Astrocyte (in vitro differentiated cells and primary cell): ENCODE results near the gene SLC35G6. TPM values are rescaled to one million over a fixed set of nuclear protein-coding genes. Genes with fewer than 3 reads are reported as not detected.

Experiments
- DNase-seq: peaks from one replicate; pipeline ENCODE4 v3.0.0-alpha.2; 2010; ENCODE audit warnings: low read depth
- FAIRE-seq: peaks from 2 replicates; lab custom pipeline; 2011; peaks lifted over from hg19 to GRCh38; lab: Jason Lieb, UNC
- H2AFZ ChIP-seq: 2 replicates; pipeline ENCODE4 v1.6.0; 2012; ENCODE audit warnings: low read depth, low read length, inconsistent platforms
- H3K27ac ChIP-seq: 2 replicates; pipeline ENCODE4 v1.5.1; 2011; ENCODE audit warnings: low read depth, low read length, inconsistent platforms
- H3K27me3 ChIP-seq: 2 replicates; pipeline ENCODE4 v1.6.0; 2011; ENCODE audit warnings: low read length, inconsistent platforms; ENCODE audit not compliant: insufficient read depth
- H3K36me3 ChIP-seq: 2 replicates; pipeline ENCODE4 v1.5.1; 2011; ENCODE audit warnings: low read length, inconsistent platforms; ENCODE audit not compliant: insufficient read depth
- H3K4me1 ChIP-seq: 2 replicates; pipeline ENCODE4 v1.5.1; 2011; ENCODE audit warnings: low read length, inconsistent platforms; ENCODE audit not compliant: insufficient read depth
- H3K4me2 ChIP-seq: 2 replicates; pipeline ENCODE4 v1.6.0; 2012; ENCODE audit warnings: low read length, inconsistent platforms
- H3K4me3 ChIP-seq: 2 replicates; pipeline ENCODE4 v1.5.1; 2011; ENCODE audit warnings: low read depth, mild to moderate bottlenecking, low read length, inconsistent platforms; ENCODE audit not compliant: insufficient read depth
- H3K79me2 ChIP-seq: 2 replicates; pipeline ENCODE4 v1.6.0; 2012; ENCODE audit warnings: mild to moderate bottlenecking, low read length, inconsistent platforms; ENCODE audit not compliant: insufficient read depth
- H3K9ac ChIP-seq: 2 replicates; pipeline ENCODE4 v1.6.0; 2012; ENCODE audit warnings: mild to moderate bottlenecking, low read length, inconsistent platforms
- H3K9me3 ChIP-seq: 2 replicates; pipeline ENCODE4 v1.5.1; 2012; ENCODE audit warnings: low read depth, mild to moderate bottlenecking, low read length, inconsistent platforms; ENCODE audit not compliant: insufficient read depth
- H4K20me1 ChIP-seq: 2 replicates; pipeline ENCODE4 v1.6.0; 2012; ENCODE audit warnings: low read length, inconsistent platforms; ENCODE audit not compliant: insufficient read depth
- H3K27ac Mint-ChIP-seq: one replicate; pipeline ENCODE4 v1.8.0; 2021; ENCODE audit warnings: mild to moderate bottlenecking, mixed read lengths; ENCODE audit not compliant: unreplicated experiment
- H3K27me3 Mint-ChIP-seq: one replicate; pipeline ENCODE4 v1.8.0; 2021; ENCODE audit warnings: low read depth, mixed read lengths; ENCODE audit not compliant: unreplicated experiment
- H3K36me3 Mint-ChIP-seq: one replicate; pipeline ENCODE4 v1.8.0; 2021; ENCODE audit warnings: low read depth, mixed read lengths; ENCODE audit not compliant: unreplicated experiment
- H3K4me1 Mint-ChIP-seq: one replicate; pipeline ENCODE4 v1.8.0; 2021; ENCODE audit warnings: low read depth, mixed read lengths; ENCODE audit not compliant: unreplicated experiment
- H3K4me3 Mint-ChIP-seq: one replicate; pipeline ENCODE4 v1.8.0; 2021; ENCODE audit warnings: mild to moderate bottlenecking, moderate library complexity, mixed read lengths; ENCODE audit not compliant: unreplicated experiment
- H3K9me3 Mint-ChIP-seq: one replicate; pipeline ENCODE4 v1.8.0; 2021; ENCODE audit warnings: mild to moderate bottlenecking, mixed read lengths; ENCODE audit not compliant: unreplicated experiment
- EZH2 ChIP-seq: IDR thresholded peaks from 2 replicates; pipeline ENCODE4 v1.6.1; 2012; ENCODE audit warnings: mild to moderate bottlenecking, low read length, inconsistent platforms; ENCODE audit not compliant: insufficient read depth
- total RNA-seq: library from RNA; stranded (reverse); gene quantifications from 2 replicates; pipeline ENCODE4 v1.2.1, GENCODE V29; 2021
- TF ChIP-seq, protein P1 (sequence below): IDR thresholded peaks from 2 replicates; pipeline ENCODE4 v1.5.1; 2011; ENCODE audit warnings: low read depth, mild to moderate bottlenecking, inconsistent platforms, low read length, moderate library complexity; ENCODE audit not compliant: insufficient read depth

The SLC35G6 gene
- total RNA-seq, 1 donor from 2014 or later: not detected

DNA sequence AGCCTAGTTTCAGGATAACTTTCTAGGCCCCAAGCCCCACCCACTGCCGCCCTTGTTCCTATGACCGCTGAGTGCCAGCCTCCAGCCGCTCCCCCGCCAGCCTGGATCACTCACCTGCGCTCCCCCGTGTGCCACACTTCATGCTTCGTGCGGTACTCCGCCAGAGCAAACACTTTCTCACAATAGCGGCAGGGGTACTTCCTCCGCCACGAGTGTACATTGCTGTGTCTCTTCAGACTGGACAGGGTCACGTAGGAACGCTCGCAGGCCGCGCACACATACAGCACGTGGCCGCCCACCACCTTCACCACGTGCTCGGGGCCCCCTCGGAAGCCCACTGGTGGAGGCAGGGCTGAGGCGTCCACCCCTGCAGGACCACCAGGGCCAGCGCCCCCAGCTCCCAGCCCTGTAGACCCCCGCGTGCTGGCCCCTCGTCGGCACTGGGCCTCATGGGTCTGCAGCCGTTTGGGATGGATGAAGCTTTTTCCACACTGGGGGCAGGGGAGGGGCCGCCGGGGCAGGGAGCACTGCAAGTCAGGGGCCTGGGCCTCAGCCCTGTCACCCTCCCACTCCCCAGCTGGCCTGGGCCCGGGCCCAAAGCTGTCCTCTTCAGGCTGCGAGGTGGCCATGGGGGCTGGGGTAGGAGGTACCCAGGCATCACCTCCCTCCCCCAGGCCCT, 15.5 kb upstream of the SLC35G6 start:
- H3K9me3 ChIP-seq: no peaks in the 10 kb centered on the region
- H2AFZ ChIP-seq: no peak overlapping the region
- DNase-seq (no peak), FAIRE-seq (no peak)
- peaks cover 3% of the 10 kb centered on the region for H3K36me3 ChIP-seq
- peaks cover 7% of the 10 kb centered on the region for H3K4me1 ChIP-seq
- Mint-ChIP-seq H3K36me3 (peaks cover 14% of the 10 kb centered on the region), H3K4me1 (peaks cover 9% of the 10 kb centered on the region), H3K27ac (no peak overlapping the region), H3K9me3 (no peaks in the 10 kb centered on the region), H3K4me3 (peak overlapping the region; percentile 20), H3K27me3 (no peaks in the 10 kb centered on the region)
- H4K20me1 ChIP-seq: peaks cover 41% of the 10 kb centered on the region
- H3K4me2 ChIP-seq: no peak overlapping the region
- H3K4me3 ChIP-seq: no peak overlapping the region
- TF ChIP-seq, protein P1, sequence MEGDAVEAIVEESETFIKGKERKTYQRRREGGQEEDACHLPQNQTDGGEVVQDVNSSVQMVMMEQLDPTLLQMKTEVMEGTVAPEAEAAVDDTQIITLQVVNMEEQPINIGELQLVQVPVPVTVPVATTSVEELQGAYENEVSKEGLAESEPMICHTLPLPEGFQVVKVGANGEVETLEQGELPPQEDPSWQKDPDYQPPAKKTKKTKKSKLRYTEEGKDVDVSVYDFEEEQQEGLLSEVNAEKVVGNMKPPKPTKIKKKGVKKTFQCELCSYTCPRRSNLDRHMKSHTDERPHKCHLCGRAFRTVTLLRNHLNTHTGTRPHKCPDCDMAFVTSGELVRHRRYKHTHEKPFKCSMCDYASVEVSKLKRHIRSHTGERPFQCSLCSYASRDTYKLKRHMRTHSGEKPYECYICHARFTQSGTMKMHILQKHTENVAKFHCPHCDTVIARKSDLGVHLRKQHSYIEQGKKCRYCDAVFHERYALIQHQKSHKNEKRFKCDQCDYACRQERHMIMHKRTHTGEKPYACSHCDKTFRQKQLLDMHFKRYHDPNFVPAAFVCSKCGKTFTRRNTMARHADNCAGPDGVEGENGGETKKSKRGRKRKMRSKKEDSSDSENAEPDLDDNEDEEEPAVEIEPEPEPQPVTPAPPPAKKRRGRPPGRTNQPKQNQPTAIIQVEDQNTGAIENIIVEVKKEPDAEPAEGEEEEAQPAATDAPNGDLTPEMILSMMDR: no peak
- TF ChIP-seq EZH2: no peak
- no peak overlapping the region for H3K9ac ChIP-seq
- no peak overlapping the region for H3K27ac ChIP-seq
- H3K79me2 ChIP-seq: peaks cover 36% of the 10 kb centered on the region
- H3K27me3 ChIP-seq: no peaks in the 10 kb centered on the region

DNA sequence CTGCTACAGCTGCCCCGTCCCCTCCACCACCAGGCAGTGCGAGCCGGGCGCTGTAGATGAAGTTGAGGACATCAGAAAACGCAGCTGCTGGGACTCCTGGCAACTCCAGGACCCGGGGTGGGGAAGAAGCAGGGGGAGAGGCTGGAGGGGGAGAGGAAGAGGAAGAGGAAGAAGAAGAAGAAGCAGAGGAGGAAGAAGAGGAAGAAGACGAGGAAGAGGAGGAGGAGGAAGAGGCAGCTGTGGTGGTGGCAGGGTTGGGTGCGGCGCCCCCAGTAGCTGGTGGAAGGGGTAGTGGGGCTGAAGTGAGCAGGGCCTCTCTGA, 15.0 kb upstream of the SLC35G6 start:
- peaks cover 9% of the 10 kb centered on the region for H3K4me1 Mint-ChIP-seq
- Histone ChIP-seq H3K27me3 (no peaks in the 10 kb centered on the region), H2AFZ (no peak overlapping the region), H3K27ac (no peak overlapping the region), H3K9me3 (no peaks in the 10 kb centered on the region), H4K20me1 (peaks cover 44% of the 10 kb centered on the region), H3K36me3 (peaks cover 3% of the 10 kb centered on the region), H3K9ac (no peak overlapping the region), H3K4me2 (no peak overlapping the region), H3K4me3 (no peak overlapping the region), H3K4me1 (peaks cover 7% of the 10 kb centered on the region), H3K79me2 (peaks cover 41% of the 10 kb centered on the region)
- H3K36me3 Mint-ChIP-seq: peaks cover 13% of the 10 kb centered on the region
- no peak for FAIRE-seq
- no peak for DNase-seq
- TF ChIP-seq, protein P1: no peak
- no peak for TF ChIP-seq EZH2
- no peaks in the 10 kb centered on the region for H3K27me3 Mint-ChIP-seq
- no peak overlapping the region for H3K27ac Mint-ChIP-seq
- H3K9me3 Mint-ChIP-seq: no peaks in the 10 kb centered on the region
- no peak overlapping the region for H3K4me3 Mint-ChIP-seq

DNA sequence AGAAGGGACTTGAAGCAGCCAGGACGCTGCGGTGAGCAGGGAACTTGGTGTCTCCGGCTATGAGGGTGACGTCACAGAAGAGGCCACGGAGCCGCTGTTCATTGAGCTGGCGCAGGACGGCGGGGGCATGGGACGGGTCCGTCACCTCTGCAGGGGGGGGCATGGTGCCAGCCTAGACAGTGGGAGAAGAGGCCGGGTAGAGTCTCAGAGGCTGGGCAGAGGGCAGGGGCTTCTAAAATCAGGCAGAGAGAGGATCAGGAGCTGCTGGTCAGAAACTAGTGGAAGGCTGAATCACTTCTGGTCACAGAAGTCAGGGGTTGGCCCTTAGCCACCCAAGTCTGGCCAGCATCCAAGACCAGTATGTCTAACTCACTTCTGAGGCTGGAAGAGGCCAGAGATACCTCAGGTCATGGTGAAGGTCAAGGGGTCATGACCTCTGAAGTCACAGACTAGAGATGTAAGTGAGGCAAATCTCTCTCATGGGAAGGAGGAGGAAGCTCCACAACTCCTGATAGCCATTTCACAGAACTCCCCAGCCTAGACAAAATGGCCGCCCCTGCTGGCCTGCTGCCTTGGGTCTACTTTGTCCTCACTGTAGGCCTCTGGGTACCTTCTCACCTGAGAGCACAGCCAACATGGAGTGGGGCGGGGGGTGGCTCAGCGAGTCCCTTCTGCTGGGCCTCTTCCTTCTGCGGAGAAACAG, 14.5 kb upstream of the SLC35G6 start:
- H3K36me3 Mint-ChIP-seq: peaks cover 10% of the 10 kb centered on the region
- Histone ChIP-seq H4K20me1 (peaks cover 49% of the 10 kb centered on the region), H3K9ac (no peak overlapping the region), H3K36me3 (peaks cover 3% of the 10 kb centered on the region), H3K9me3 (no peaks in the 10 kb centered on the region), H3K27ac (no peak overlapping the region), H3K4me1 (peaks cover 7% of the 10 kb centered on the region), H2AFZ (no peak overlapping the region), H3K79me2 (peaks cover 46% of the 10 kb centered on the region), H3K27me3 (no peaks in the 10 kb centered on the region), H3K4me2 (no peak overlapping the region), H3K4me3 (no peak overlapping the region)
- peaks cover 9% of the 10 kb centered on the region for H3K4me1 Mint-ChIP-seq
- no peak overlapping the region for H3K27ac Mint-ChIP-seq
- FAIRE-seq (no peak), DNase-seq (peak; percentile 37)
- no peaks in the 10 kb centered on the region for H3K27me3 Mint-ChIP-seq
- H3K4me3 Mint-ChIP-seq: no peak overlapping the region
- no peaks in the 10 kb centered on the region for H3K9me3 Mint-ChIP-seq
- TF ChIP-seq, protein P1: no peak
- TF ChIP-seq EZH2: no peak
